LNCAP (cell line): ENCODE results near the gene DTNBP1.

ENCODE experiments used
- TF ChIP-seq, protein P1 (sequence below): fragments of 450-650 bp; IDR thresholded peaks from 2 replicates; pipeline ENCODE4 v1.5.1; 2017; ENCODE audit warnings: mild to moderate bottlenecking

The DTNBP1 gene

DNA sequence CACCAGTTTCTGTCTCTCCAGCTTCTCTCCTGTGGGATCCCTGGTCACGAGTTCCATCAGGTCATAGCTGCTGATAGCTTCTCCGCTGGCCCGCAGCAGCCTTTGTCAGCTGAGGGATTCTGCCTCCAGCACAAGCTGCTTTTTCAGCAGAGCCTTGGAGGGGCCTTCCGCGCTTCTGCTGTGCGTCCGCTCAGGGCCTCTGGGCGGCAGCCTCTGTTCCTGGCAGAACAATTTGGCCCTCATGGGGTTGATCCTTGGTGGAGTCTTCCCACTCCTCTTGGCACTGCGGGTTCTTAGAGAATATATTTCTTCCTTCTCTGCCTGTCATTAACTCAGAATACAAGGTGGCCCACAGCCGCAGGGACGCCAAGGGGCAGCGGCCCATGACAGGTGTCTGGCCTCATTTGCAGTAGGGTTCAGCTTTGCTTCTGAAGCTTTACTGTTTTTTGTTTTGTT, 158.8 kb downstream of the DTNBP1 start:
- TF ChIP-seq, protein P1, sequence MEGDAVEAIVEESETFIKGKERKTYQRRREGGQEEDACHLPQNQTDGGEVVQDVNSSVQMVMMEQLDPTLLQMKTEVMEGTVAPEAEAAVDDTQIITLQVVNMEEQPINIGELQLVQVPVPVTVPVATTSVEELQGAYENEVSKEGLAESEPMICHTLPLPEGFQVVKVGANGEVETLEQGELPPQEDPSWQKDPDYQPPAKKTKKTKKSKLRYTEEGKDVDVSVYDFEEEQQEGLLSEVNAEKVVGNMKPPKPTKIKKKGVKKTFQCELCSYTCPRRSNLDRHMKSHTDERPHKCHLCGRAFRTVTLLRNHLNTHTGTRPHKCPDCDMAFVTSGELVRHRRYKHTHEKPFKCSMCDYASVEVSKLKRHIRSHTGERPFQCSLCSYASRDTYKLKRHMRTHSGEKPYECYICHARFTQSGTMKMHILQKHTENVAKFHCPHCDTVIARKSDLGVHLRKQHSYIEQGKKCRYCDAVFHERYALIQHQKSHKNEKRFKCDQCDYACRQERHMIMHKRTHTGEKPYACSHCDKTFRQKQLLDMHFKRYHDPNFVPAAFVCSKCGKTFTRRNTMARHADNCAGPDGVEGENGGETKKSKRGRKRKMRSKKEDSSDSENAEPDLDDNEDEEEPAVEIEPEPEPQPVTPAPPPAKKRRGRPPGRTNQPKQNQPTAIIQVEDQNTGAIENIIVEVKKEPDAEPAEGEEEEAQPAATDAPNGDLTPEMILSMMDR = no peak

DNA sequence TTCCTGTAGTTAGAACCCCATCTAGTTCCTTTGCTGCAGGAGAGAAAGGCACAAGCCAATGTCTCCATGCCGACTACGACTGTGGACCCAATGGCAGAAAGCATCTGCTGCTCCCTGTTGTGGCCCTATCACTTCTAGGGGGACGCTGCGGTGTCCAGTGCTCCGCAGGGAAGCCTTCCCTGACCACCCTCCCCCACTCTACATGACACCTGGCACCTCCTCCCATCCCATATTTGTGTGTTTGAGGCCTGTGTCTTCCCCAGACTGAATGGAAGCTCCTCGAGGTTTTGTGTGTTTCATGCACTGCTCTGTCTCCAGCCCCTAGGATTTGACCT, 159.5 kb downstream of the DTNBP1 start:
- TF ChIP-seq, protein P1 = no peak

GRCh38 chr6:15502446-15503345, 160.1 kb downstream of the DTNBP1 start:
- TF ChIP-seq, protein P1 = no peak

- TF ChIP-seq, protein P1 = no peak
Measured at GRCh38 chr6:15501826-15502445, 160.9 kb downstream of the DTNBP1 start.

DNA sequence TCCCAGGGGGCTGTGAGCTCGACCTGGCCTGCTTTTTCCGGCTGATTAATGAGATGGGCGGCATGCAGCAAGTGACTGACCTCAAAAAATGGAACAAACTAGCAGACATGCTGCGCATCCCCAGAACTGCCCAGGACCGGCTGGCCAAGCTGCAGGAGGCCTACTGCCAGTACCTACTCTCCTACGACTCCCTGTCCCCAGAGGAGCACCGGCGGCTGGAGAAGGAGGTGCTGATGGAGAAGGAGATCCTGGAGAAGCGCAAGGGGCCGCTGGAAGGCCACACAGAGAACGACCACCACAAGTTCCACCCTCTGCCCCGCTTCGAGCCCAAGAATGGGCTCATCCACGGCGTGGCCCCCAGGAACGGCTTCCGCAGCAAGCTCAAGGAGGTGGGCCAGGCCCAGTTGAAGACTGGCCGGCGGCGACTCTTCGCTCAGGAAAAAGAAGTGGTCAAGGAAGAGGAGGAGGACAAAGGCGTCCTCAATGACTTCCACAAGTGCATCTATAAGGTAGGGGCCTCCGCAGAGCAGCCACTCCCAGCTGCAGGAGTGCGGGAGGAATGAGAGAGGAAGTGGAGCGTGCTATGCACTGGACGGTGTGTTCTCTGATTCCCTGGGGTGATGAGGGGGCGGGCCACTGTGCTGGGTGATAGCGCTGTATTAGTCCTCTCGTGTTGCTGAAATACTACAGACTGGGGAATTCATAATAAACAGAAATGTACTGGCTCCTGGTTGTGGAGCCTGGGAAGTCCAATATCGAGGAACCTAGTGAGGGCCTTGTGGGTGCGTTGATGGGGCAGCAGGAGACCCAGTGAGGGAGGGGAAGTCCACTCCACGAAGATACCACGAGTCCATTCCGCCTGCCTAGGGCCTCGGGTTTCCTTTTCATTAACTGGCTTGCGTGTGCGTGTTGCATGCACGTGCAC, 161.7 kb downstream of the DTNBP1 start:
- TF ChIP-seq, protein P1 = no peak

DNA sequence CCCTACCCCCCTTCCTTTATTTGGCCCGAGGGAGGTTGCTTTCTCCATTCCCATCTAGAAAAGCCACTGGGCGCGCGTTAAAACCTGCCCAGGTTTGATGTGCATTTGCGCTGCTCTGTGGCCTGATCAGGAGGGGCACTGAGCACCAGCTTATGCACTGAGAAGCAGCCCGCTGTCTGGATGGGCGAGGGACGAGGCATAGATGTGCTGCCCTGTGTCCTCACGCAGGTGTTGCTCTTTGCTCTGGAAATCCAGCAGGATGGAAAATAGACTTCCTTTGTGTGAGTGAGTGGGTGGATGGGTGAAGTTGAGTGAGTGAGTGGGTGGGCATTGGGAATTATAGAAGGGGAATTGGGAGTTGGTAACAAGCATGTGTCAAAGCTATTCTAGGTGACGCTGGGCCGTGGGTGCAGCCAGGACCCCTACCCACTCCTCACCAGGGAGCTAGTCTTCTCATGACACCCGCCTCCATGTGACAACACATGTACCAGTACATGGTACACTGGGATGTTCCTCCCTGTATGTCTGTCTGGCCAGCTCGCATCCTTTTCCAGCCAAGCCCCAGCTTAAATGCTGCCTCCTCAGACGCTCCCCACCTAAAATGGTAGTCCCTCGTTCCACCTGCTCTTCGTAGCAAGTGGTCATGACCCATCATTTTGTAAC, 162.6 kb downstream of the DTNBP1 start:
- TF ChIP-seq, protein P1 = no peak

GRCh38 chr6:15499591-15499990, 163.2 kb downstream of the DTNBP1 start:
- TF ChIP-seq, protein P1 = no peak
